Heart left ventricle (tissue), 13 donors: ENCODE data around the gene SREBF1.

ENCODE experiments used
- POLR2A ChIP-seq, 2 donors: fragments of 450-650 bp; IDR thresholded peaks; one replicate each; pipeline ENCODE4 v1.6.1; 2017; ENCODE audit warnings: antibody characterized with exemption in 2 of 2, mild to moderate bottlenecking in 2 of 2, moderate library complexity in 2 of 2
- TF ChIP-seq, protein P1 (sequence below), 12 donors: fragments of 200-600 bp; sonication (generic) in 4 of 12; IDR thresholded peaks; one replicate each; pipeline versions ENCODE4 v1.5.0 to v1.8.0; 2018 to 2022; ENCODE audit warnings: antibody characterized with exemption in 12 of 12, mild to moderate bottlenecking in 5 of 12
- donor health status: ischemic (EF 13 %, LVEDD 7.1; RV severe dilation, severe dysfunction).
- donor health status: DM: no; HTN: yes; CAD: no.
- donor health status: DM: no; HTN: no; CAD: no.
- donor health status: ischemic (EF 25% LVEDD 6.9; RV normal size, moderate dysfunction).
- donor health status: ischemic (EF 25% LVEDD 5.7; RV mildly dilated, moderate dysfunction).
- donor health status: ischemic (EF 35%, LVEDD 5.7; RV mildly dilated, moderate dysfunction).
- donor health status: nonischemic (EF 11% LVEDD 7.7; RV severe dilation, severe dysfunction).
- donor health status: DM: yes; HTN: yes; CAD: no.
- donor health status: PGD.
- donor health status: ischemic (EF 29% LVEDD 5.4; RV normal size, mild dysfunction).
- donor health status: nonischemic (EF 23%, LVEDD 6.1; RV moderate dilation, normal function).

GRCh38 chr17:17787568-17787967 is 49.2 kb downstream of the SREBF1 start:
- TF ChIP-seq, protein P1, sequence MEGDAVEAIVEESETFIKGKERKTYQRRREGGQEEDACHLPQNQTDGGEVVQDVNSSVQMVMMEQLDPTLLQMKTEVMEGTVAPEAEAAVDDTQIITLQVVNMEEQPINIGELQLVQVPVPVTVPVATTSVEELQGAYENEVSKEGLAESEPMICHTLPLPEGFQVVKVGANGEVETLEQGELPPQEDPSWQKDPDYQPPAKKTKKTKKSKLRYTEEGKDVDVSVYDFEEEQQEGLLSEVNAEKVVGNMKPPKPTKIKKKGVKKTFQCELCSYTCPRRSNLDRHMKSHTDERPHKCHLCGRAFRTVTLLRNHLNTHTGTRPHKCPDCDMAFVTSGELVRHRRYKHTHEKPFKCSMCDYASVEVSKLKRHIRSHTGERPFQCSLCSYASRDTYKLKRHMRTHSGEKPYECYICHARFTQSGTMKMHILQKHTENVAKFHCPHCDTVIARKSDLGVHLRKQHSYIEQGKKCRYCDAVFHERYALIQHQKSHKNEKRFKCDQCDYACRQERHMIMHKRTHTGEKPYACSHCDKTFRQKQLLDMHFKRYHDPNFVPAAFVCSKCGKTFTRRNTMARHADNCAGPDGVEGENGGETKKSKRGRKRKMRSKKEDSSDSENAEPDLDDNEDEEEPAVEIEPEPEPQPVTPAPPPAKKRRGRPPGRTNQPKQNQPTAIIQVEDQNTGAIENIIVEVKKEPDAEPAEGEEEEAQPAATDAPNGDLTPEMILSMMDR (IDR thresholded peaks at IDR 0.05) = no peak
- no peak for TF ChIP-seq POLR2A (IDR thresholded peaks at IDR 0.05)
